ENCODE data around the gene PAQR7. TPM values are rescaled to one million over a fixed set of nuclear protein-coding genes. Genes with fewer than 3 reads are reported as not detected.

The PAQR7 gene
- total RNA-seq, 1 donor from 2014 or later = 18.7 TPM

GRCh38 chr1:25862785-25863485 is 12.6 kb downstream of the PAQR7 start:
- Mint-ChIP-seq H3K27ac (ENCODE audit: unreplicated experiment) (no peak overlapping the region), H3K4me1 (ENCODE audit: unreplicated experiment) (peaks cover 18% of the 10 kb centered on the region)

GRCh38 chr1:25861316-25862286 is 13.9 kb downstream of the PAQR7 start:
- Mint-ChIP-seq H3K27ac (ENCODE audit: unreplicated experiment) (peak overlapping the region; percentile 79), H3K27me3 (ENCODE audit: unreplicated experiment) (peaks cover 9% of the 10 kb centered on the region), H3K4me1 (ENCODE audit: unreplicated experiment) (peaks cover 15% of the 10 kb centered on the region), H3K36me3 (ENCODE audit: low read depth, unreplicated experiment) (peaks cover 24% of the 10 kb centered on the region), H3K4me3 (ENCODE audit: unreplicated experiment) (no peak overlapping the region), H3K9me3 (ENCODE audit: unreplicated experiment) (no peaks in the 10 kb centered on the region)
- DNase-seq (ENCODE audit: low spot score) = no peak
- TF ChIP-seq CTCF (IDR thresholded peaks at IDR 0.05; ENCODE audit: unreplicated experiment) = no peak

More at GRCh38 chr1:25862785-25863485, 12.6 kb downstream of the PAQR7 start:
- peaks cover 29% of the 10 kb centered on the region for H3K36me3 Mint-ChIP-seq (ENCODE audit: low read depth, unreplicated experiment)
- no peak for TF ChIP-seq CTCF (IDR thresholded peaks at IDR 0.05; ENCODE audit: unreplicated experiment)
- no peak for DNase-seq (ENCODE audit: low spot score)
- H3K9me3 Mint-ChIP-seq (ENCODE audit: unreplicated experiment) = no peaks in the 10 kb centered on the region
- no peak overlapping the region for H3K4me3 Mint-ChIP-seq (ENCODE audit: unreplicated experiment)
- peaks cover 9% of the 10 kb centered on the region for H3K27me3 Mint-ChIP-seq (ENCODE audit: unreplicated experiment)

DNA sequence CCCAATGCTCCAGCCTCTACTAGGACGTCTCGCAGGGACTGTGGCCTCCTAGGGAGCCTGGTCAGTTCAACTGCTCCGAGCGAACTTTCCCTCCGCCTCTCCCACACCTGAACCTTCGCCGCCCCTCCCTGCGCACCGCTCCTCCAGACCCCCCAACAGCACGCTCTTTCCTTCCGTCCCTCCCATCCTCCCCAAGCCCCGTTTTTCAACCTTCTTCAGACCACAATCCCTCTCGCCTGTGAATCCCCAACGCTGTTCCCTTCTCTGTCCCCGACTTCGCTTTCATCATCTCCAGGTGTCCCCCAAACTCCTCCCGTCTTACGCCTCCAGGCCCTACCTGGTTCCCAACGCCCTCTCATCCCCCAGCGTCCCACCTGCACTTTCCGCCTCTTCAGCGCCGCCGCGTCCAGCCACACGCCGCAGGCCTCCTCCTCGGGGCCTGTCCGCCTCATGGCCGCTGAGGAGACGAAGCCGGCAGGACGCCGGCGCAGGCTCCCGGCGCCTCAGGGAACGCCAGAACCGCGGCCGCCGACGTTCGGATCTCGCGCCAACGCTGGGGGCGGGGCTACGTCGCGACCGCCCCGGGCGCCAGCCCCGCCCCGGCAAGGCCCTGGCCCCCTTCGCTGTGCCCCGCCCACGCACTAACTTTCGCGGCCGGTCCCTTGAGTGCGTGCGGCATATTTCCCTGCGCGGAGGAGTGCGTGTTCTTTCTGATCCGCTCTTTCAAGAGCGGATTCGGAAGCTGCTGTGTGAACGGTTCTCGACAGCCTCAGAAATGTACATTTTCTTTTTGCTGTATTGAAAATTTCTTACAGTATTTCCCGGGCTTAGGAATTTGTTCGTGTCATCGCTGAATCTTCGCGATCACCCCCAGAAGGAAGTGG is 16.4 kb downstream of the PAQR7 start, which contains the start of gene AUNIP:
AUNIP (minus strand) TSS at position 552 of the 884 bp plus-strand sequence; CDS start at position 452, 100 bp downstream.
- peaks cover 16% of the 10 kb centered on the region for H3K36me3 Mint-ChIP-seq (ENCODE audit: low read depth, unreplicated experiment)
- no peaks in the 10 kb centered on the region for H3K9me3 Mint-ChIP-seq (ENCODE audit: unreplicated experiment)
- H3K27me3 Mint-ChIP-seq (ENCODE audit: unreplicated experiment) = peaks cover 8% of the 10 kb centered on the region
- peak; percentile 91 for DNase-seq (ENCODE audit: low spot score)
- peak within 1 kb of the TSS; percentile 90 for H3K27ac Mint-ChIP-seq (ENCODE audit: unreplicated experiment)
- H3K4me1 Mint-ChIP-seq (ENCODE audit: unreplicated experiment) = peaks cover 15% of the 10 kb centered on the region
- TF ChIP-seq CTCF (IDR thresholded peaks at IDR 0.05; ENCODE audit: unreplicated experiment) = no peak
- peak within 1 kb of the TSS; percentile 94 for H3K4me3 Mint-ChIP-seq (ENCODE audit: unreplicated experiment)

DNA sequence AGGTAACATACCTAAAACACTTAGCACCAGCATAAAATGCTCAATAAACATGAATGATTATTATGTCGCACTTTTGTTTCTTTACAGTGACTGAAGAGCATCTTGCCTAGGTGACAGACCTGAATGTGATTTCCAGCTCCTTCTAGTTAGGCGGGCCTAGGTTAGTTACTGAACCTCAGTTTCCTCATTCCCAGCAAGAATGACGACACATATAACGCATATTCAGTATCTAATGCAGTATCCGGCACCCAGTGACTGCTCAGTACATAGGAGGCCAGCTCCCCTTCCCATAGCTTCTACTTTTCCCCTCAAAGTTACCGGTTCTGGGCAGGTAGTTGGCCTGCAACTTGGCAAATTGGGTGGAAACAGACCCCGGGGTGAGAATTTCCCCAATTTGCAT is 17.0 kb downstream of the PAQR7 start:
- no peaks in the 10 kb centered on the region for H3K9me3 Mint-ChIP-seq (ENCODE audit: unreplicated experiment)
- no peak for DNase-seq (ENCODE audit: low spot score)
- H3K4me1 Mint-ChIP-seq (ENCODE audit: unreplicated experiment) = peaks cover 15% of the 10 kb centered on the region
- no peak for TF ChIP-seq CTCF (IDR thresholded peaks at IDR 0.05; ENCODE audit: unreplicated experiment)
- peaks cover 14% of the 10 kb centered on the region for H3K36me3 Mint-ChIP-seq (ENCODE audit: low read depth, unreplicated experiment)
- H3K27me3 Mint-ChIP-seq (ENCODE audit: unreplicated experiment) = peaks cover 8% of the 10 kb centered on the region
- peak overlapping the region; percentile 94 for H3K4me3 Mint-ChIP-seq (ENCODE audit: unreplicated experiment)
- H3K27ac Mint-ChIP-seq (ENCODE audit: unreplicated experiment) = no peak overlapping the region
